ENCODE measurements around the gene FOXP1.

Gene FOXP1

DNA sequence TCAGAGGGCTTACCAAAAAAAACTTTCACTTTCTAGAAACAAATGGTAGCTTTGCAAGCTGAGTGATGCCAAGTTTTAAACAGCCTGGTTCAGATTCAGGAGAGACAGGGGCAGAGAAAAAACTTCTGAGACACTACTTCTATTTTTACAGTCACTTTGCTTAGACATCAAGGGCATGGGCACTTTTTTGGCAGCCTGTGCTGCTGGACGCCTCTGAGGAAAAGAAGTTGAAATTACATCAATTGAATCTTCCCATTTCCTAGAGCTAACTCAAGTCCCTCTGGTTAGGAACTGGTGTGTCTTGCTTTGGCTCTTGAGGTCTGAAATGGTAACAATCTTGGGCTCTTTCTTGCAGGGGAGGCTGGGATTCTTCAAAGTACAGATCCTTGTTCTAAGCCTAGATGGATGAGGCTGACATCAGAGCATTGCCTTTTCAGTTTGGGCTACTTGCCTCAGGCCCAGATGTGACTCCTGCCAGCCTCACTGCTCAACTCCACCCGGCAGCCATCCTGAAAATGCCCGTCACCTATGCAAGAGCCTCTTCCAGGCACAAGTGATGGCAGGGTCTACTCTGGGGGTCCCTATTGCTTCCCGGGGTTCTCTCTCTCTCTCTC is 357.5 kb downstream of the FOXP1 start:
- DNase-seq = no peak

DNA sequence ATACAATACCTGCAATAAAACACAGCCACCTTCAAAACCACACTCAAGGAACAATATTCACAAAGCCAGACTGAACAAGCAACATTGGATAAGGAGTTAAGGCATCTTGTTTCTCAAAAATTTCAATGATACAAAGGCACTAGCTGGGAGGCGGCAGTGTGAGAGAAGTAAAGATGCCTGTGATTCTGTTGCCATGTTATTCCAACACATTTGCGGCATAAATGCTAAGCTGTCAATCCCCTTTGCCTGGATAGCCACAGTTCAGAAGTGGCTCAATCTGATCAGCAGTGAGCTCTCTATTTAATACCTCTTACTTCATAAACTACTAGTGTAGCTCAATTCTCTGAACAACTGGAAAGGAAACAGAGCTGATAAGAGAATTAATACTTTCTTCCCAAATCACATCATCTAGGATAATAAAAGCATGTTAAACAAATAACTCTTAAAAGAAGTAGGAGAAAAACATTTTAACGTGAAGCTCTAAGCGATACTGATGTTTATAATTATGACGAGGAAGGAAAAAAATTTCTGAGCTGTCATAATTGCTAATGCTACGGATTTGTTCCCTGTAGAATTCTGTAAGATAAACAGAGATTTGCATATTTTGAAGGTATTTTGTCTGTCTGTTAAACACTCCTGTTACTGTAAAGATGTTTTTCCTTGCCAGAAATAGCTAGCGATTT is 358.4 kb downstream of the FOXP1 start:
- DNase-seq = no peak

DNA sequence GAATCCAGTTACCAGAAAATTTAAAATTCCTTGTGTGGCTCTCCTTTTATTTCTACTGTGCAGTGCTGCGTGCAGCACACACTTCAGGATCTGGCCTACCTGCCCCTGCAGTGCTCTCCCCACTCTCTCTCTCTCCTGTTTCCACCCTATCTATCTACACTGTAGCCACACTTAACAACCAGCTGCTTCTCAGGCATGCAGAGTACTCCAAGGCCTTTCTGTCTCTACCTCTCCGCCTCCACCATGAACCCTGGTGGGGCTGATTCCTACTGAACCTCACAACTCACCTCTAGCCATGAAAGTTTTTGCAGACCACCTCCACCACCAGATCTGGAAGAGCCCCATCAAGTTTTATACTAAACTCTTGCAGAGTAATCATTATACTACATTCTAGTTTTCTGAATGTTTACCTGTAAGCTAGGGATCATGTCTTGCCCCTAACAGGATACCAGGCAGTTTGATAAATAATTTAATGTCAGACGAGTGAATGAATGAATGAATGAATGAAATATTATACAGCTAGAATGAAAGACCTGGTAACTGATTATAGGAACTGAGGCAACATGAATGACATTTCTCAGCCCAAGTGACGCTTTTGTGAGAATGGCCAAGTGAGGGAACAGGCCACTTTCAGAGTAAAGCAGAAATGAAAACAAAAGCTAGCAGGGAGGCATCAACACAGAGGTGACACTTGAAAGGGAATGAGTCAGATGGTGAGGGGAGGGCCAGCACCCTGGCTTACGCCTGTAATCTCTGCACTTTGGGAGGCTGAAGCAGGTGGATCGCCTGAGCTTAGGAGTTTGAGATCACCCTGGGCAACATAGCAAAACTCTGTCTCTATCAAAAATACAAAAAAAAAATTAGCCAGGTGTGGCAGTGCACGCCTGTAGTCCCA is 363.5 kb downstream of the FOXP1 start:
- no peak for DNase-seq

DNA sequence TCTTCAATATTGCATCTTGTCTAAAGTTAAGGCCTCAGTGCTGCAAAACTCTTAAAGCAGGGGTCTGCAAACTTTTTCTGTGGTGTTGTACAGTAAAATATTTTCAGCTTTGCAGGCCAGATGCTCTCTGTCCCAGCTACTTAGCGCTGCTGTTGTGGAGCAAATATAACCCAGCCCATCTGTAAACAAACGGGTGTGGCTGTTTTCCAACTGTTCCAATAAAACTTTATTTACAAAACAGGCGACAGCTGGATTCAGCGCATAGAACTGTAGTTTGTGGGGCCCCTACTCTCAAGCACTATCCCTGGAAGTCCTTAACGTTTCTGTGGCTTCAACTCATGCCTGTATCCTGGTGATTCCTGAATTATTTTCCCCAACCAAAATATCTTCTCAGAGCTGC is 365.0 kb downstream of the FOXP1 start:
- no peak for DNase-seq

DNA sequence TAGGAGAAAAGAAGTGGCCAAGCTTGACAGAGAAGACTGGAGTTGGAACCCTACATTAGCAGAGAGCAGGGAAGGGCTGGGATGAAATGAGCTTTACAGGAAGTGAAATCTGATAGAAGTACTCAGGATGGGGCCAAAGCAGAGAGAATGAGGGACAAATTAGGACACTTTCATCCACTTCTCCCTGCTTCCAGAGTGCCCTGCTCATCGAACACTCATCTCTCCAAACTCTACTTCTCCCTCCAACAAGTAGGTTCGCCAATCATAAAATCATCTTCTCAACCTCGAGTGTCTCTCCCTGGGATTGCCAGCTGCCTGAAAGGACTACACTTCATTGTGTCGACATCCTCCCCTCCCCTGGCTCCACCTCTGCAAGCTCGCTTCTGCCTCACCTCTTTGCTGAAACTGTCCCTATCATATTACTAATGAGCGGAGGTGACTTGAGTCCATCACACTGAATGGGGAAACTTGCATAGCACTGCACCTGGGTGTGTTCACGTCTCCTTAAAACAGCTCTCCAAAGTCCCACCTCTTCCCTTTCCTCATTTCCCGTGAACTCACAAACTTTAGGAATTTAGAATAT is 365.8 kb downstream of the FOXP1 start:
- DNase-seq = no peak

DNA sequence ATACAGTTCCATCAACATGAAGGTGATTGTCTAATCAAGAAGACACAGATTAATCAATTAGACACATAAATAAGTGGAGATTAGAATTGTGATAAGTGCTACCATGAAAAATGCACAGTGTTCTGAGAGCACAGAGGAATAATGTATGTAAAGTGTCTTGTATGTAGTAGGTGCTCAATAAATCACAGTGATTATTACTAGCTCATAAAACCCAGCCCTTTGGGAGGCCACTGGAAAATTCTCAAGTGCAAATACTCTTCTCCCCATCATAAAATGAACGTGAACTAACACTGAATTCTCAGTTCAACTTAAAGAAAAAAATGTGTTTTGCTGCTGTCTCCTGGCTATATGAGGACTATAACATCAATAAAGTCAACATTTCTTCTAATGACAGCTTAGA is 368.2 kb downstream of the FOXP1 start:
- DNase-seq = no peak

DNA sequence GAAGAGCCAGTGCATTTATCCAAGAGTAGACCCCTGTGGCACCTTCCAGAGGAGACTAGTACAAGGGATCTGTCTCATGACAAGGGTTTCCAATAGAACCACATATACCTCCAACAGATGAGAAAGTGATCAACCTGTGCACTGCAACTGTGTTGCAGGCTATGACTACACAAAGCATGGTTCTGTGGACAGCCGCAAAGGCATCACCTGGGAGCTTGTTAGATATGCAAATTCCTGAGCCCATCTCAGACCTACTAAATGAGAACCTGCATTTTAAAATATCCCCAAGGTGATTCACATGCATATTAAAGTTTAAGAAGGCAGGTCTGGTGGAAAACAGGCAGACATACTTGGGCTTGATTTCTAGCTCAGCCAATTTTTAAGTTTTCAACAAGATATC is 368.7 kb downstream of the FOXP1 start:
- no peak for DNase-seq

DNA sequence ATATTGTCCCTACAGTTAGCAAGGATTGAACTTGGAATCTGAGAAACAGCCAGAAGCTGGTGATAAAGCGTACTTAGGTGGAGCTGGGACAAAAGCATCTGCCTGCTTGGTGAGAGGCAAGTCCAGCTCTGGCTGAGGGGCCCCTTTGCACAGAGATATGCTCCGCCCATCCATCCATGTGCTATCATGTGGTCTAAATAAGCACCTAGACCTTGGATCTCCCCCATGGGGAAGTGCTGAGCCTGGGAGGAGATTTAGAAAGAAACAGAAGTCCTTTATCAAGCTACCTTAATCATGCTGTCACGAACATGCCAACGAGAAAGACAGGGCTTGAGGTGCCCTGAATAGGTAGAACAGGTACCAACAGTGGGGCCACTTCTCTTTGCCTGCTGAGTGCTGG is 369.5 kb downstream of the FOXP1 start:
- DNase-seq = no peak

DNA sequence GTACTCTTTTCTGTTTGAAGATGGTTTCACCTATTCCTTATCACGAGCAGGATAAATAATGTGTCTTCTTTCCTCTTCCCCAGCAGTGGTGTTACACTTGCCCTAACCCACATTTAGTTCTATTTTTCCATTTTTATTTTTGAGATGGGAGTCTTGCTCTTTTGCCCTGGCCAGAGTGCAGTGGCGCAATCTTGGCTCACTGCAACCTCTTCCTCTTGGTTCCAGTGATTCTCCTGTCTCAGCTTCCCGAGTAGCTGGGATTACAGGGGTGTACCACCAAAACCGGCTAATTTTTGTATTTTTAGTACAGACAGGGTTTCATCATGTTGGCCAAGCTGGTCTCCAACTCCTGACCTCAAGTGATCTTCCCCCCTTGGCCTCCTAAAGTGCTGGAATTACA is 372.4 kb downstream of the FOXP1 start:
- DNase-seq = no peak

DNA sequence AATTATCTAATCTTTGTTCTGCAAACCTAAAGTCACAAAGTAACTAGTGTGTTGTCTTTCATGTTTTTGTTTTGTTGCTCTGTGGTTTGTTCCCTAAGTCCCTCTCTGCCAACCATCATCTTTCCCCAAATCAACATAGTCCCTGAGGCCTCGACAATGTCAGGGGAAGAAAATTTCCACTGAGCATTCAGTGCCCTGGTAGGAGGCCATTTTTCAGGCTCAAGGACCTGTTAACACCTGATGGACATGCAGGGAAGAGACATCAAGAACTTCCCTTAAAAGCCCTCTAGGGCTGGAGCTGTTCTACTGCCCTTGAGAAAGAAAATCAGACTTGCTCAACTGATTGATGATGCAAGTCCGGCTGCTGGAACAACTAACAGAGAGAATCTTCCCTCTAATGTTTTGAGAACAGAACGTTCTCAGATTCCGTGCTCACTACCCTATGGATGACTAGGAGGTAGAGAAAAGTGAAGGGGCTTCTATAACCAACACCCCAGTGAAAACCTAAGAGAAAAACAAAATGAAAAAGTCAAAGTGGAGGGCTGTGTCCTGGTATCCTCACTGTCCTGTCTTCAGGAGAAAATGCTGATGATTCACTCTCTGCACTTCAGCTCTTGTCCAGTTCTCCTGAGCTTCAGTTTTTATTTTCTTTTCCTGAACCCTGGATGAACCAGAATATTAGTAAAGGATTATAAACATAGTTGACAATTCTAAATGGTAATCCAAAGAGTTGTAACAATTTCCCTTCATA is 373.1 kb downstream of the FOXP1 start:
- DNase-seq = no peak

DNA sequence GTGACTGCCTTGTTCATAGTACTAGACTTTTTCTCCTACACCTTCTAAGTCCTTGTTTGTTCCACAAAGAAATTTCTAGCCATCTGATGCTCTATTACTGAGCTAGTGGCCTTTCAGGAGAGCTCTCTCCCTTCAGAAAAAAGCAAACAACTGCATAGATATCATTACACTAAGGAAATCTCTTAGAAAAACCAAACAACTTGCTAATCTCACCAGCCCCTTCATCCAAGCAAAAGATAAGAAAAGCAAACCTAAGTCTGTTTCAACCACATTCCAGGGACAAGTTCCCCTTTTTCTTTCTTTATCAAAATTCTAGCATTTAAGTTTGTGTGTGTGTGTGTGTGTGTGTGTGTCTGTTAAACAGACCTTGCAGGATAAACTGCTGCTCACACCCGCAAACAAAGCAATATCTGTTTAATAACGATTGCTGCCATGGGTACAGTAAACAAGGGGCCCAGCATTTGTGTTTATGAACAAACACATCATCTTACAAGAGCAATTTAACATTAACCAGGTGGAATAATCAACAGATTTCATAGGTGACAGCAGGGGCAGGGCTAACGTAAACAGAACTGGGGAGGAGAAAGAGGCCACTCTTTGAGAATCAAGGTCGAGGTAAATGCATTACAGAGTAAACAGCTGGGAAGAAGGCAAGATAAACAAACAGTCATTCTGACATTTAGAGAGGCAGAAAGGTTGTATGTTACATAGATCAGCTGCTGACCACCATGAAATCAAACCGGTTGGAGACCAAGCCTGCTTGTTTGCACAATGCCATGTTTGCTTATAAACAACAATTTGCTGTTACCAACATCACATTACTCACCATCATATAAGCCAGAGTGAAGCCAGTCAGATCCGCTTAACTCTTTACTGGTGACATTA is 375.1 kb downstream of the FOXP1 start:
- DNase-seq = peak; percentile 68

DNA sequence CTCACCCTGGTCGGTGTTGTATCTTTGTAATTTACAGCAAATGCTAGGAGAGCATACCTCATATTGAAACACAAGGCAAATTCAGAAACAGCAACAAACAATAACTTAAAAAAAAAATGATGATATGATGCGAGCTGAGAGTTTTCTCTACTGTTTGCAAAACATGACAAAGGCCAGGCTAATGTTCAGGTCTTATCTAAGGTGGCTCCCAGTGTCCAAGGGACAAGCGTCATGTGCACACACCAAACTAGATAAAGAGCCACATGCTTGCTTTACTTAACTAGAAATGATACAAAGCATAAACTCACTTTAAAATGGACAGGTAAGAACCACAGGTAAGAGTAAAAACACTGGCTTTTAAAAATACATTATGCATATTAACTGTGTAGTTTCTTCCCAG is 375.9 kb downstream of the FOXP1 start:
- no peak for DNase-seq

DNA sequence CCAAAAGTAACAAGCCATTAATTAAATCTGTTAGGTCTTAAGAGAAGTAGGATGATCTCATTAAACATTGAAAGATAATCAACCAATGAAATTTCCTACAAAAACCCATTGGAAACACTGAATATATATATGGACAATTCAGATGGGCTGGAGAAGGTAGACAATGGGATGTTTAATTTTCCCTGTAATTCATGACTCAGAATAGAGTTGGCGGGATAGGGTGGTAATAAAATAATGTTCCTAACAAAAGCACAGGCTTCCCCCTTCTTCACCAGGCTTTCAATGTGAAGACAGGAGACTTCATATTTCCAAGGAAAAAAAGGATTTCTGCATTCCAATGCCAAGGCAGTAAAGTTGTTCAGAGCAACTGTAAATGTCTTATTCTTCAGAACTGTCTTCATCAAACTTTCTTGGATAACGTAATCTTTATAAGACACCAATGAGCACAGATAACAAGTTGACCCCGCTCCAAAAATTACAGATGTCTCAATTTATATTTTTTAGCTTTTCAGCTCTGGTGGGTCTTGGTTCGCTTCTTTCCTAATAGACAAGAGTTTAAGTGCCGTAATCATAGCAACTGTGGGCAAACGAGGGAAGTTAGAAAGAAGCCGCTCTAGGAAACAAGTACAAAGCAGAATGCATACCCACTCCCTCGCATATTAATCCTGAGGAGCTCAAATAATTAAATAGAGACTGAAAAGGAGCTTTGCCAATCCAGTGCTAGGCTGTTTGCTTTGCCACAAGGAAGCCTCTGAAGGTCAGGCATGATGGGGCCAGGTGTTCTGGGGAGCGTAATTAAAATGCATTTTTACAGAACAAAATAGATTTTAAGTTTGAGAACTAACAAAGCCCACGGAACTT is 377.0 kb downstream of the FOXP1 start:
- peak; percentile 11 for DNase-seq

DNA sequence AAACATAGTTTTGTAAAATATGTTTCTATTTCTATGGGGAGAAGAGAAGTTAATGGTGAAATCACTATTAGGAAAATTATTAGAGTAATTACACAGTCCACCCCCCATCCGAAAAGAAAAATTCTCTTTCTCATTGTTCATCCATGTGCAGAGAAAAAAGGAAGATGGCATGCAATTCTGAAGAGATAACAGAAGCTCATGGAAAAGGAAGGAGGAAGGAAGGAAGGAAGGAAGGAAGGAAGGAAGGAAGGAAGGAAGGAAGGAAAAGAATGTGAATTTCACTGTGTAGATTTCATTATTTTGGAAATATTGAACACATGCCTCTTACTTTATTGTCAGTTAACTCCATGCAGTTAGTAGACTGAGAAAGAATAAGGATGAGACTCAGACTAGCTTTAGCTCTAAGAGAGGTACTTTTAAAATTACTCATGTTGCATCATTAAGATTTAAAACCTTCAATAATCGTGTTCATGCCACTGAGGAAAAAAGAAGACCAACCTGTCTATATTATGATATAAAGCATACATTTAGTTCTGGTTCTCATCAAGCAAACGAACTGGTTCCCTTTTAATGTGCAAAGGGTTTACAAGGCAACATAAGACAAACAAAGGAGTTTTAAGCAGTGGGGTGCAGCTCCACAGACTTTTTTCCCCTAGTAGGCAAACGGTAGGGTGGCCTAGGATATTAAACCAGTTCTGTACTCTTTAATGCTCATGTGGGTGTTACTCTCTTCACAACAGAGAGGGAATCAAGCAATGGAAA is 379.6 kb downstream of the FOXP1 start:
- no peak for DNase-seq

DNA sequence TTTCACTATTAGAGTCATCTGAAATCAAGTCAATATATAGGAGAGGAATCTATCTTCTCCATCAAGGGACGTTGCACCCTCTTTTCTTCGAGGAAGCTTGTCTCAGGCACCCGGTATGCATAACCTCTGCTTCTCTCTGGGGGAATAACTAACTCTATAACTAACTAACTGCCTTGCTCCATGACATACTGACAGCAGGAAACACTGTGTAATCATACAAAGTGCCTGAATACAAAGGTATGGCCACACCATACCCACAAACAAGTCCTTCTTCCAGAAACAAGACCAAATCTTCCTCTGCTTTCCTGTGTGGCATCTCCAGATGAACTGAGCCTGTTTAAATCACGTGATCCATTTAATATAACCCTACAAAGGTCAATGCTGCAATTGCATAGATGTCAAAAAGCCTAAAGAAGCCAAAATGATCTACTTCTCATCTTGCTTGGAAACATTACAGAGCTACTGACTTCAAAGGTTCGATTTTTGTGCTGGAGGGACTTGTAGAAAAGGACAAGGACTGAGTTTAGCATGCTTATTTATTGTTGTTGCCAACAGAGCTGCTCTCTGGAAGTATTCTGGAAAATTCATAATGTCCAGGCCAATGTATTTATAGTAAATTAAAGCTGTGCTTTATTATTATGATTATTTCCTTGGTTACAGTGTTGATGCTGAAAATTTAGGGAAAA is 380.5 kb downstream of the FOXP1 start:
- DNase-seq = no peak

DNA sequence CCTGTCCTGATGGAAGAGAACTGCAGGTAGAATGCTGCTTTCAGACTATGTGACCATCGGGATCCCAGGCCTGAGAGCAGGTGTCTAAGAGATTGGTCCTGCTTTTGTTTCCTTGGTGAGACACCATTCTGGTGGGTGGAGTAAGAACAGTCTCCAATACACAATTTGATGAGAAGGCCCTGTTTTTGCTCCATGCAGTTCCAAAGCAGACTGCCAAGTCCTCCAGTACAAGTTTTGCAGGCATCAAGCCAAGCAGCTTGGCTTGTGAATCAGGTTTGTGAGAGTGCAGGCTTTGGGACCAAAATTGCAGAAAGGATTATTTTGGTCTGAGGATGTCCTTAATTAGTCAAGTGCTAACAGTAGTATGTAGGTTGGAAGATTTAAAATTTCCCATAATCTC is 381.6 kb downstream of the FOXP1 start:
- peak; percentile 20 for DNase-seq

DNA sequence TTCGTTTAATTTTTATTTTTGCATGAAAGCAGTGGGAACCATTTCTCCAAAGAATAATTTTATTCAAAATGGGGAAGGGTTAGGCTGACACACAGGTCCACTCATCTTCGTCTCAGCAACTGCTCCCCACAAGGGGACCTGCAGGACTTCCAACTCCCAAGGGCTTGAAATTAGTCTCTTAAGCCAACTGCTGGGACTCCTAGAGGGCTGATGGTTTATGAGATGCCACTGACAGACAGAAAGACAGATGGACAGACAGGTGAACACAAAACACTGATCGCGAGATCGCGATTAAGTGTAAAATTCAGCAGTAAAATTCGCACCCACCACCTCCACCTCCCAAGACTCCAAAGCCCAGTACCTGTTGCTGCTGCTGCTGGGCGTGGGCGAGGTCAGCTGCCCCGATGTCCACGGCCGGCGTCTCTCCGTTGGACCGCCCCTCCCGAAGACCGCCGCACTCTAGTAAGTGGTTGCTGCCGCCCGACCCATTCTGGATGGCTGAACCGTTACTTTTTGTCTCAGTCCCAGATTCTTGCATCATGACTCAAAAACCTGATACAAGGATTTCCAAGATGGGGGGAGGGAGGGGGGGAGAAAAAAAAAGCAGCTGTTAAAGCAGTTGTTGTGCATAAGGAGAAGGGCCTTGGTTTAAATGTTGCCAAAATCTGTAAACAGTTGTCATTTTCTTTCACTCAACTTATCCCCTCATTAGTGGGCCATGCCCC is 385.5 kb downstream of the FOXP1 start:
- no peak for DNase-seq

DNA sequence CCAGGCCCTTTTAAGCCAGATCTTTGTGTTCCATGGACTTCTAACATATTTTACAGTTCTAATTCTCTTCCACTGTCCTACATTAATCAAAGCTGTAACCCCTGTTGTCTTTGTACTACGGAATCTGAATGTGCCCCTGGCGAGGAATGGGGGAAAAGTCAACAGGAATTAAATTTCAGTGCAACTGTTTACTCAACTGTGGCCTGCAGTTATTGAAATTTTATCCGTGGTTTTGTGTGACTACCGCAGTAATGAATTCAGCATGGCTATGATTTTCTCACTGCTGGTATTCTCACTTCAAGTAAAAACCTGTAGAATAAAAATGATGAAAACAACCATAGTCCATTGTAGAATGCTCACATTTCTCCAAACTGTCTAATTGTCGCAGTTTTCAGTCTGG is 388.0 kb downstream of the FOXP1 start:
- peak; percentile 67 for DNase-seq

DNA sequence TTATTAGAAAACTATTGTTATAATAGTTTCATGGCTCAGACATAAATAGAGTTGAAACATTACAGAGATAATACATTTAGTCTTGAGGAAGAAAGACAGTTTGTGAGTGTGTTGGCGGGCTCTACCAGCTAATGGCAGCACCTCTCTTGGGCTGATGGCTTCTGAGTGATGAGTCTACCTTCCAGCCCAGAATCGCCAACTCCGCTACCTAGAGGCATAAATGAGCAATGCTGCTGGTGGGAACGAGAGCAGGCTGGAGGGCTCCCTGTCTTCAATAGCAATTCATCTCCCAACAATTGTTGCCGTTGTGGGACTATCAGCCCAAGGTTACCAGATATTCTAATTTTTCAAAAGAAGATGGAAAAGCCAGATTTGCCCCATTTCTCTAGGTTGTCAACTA is 388.7 kb downstream of the FOXP1 start:
- no peak for DNase-seq

Data from NCI-H1092 treated with DMSO at 0.1 percent for 48 hours (cell line).